ENCODE results near the gene OR6C75.
"Not testable (repeated sequence)": the region's sequence is repeated elsewhere in the genome, so short reads cannot be mapped to it uniquely, and the experiment has no call there.

The OR6C75 gene

DNA sequence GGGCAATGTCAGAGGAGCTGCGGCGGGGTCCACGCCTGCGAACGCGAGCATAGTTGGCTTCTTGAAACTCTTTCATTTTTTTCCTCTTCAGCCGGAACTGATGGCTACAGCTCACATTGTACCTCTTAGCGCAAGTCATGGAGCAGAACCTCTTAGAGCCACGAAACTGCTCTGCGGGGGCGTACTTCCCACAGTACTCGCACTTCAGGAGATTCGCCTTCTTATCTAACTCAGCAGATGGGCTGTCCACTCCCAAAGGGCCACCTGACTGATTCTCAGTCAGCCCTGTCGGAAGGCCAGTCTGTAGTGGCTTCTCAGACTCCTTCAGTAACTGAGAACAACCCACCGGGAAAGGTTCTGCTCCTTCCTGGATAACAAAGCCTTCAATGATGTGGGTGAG, 49.4 kb downstream of the OR6C75 start:
- H3K36me3 Mint-ChIP-seq; ATAC-seq (replicated peaks); DNase-seq; H3K27ac Mint-ChIP-seq; H3K9me3 Mint-ChIP-seq; H3K4me1 Mint-ChIP-seq; H3K4me3 Mint-ChIP-seq: not testable (repeated sequence)
- H3K27me3 Mint-ChIP-seq, result peaks cover 15 to 30% of the 10 kb centered on the region in 2 donors

DNA sequence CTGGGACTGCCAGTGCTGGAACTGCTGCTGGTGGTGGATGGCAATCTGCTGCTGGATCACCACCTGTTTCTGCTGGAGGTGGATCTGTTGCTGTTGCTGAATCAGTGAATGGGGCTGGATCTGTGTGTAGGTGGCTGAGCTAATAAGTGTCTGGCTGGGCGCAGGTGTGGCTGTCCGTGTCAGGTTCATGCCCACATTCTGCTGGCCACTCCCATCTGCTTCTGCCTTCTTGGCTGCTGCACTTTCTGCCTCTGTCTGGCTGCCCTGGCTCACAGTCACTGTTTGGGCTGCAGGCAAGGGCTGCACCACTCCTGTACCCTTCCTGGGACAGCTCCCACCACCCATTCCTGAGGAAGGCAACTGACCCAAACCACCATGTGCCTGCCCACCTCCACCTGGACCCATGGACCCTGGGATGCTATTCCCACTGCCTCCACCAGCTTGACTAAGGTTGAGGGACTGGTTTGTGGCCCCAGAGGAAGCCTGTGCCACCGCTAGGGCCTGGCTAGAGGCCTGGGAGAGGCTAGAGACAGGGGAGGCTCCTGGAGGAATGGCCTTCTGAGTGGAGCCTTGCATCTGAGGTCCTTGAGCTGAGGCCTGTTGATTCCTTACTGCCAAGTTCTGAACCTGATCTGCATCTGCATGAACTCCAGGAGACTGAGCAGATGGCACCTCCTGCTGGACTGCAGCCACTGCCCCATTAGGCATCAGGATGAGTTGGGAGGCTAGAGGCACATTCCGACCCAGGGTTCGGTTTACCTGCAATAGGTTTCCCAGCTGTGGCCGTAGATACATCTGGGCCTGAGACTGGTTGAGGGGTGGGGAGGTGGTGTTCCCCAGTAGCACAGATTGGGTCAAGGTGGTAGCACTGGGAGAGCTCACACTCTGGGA, 51.0 kb downstream of the OR6C75 start:
- H3K27ac Mint-ChIP-seq, result not testable (repeated sequence)

DNA sequence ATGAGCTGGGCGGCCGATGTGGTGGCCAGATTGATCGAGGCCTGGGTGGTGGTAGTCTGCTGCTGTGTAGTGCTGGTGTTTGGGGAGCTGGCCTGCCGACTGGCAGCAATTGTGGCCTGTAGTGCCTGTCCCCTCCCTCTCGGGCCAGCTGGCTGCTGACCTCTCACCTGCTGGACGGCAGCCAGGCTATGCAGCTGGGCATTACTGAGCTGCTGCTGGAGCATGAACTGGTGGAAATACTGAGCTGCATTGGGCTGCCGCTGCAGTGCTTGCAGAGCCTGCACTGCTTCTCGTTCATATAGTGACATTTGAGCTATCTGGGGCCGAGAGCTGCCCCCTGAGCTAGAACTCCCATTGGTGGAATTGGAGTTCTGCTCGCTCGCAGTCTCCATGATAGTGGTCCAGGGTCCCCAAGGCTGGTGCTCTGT, 51.6 kb downstream of the OR6C75 start:
- H3K4me3 Mint-ChIP-seq, DNase-seq, H3K9me3 Mint-ChIP-seq, H3K27ac Mint-ChIP-seq, H3K36me3 Mint-ChIP-seq, H3K4me1 Mint-ChIP-seq: not testable (repeated sequence)
- H3K27me3 Mint-ChIP-seq, result peaks cover 27 to 48% of the 10 kb centered on the region in 2 donors
- ATAC-seq (replicated peaks), result peak in 1 of 2 donors; percentile 7

More for the DNA sequence above, 51.0 kb downstream of the OR6C75 start:
- ATAC-seq (replicated peaks); H3K4me1 Mint-ChIP-seq; DNase-seq; H3K9me3 Mint-ChIP-seq; H3K36me3 Mint-ChIP-seq: not testable (repeated sequence)
- Mint-ChIP-seq H3K27me3 (peaks cover 20 to 41% of the 10 kb centered on the region in 2 donors), H3K4me3 (peak overlapping the region in 1 of 2 donors; percentile 29)

DNA sequence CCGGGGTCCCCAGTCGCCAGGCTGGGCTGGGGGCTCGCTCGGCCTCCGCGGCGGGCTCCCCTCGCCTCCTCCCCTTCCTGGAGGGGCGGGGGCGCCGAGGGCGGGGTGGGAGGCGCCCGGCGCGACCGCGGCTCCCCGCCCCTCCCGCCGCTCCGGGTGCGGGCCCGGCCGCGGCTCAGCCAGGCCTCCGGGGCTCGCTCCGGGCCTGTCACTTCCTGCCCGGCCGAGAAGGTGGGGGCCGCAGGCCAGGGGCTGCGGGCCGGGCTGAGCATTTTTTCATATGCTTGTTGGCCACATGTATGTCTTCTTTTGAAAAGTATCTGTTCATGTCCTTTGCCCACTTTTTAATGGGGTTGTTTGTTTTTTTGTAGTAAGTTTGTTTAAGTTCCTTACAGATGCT, 52.1 kb downstream of the OR6C75 start:
- H3K4me3 Mint-ChIP-seq, result peak overlapping the region; percentile 29 to 48
- peaks cover 32 to 49% of the 10 kb centered on the region in 2 donors for H3K27me3 Mint-ChIP-seq
- not testable (repeated sequence) for H3K27ac Mint-ChIP-seq, DNase-seq, H3K4me1 Mint-ChIP-seq, H3K36me3 Mint-ChIP-seq, H3K9me3 Mint-ChIP-seq
- ATAC-seq (replicated peaks), result peak; percentile 81

DNA sequence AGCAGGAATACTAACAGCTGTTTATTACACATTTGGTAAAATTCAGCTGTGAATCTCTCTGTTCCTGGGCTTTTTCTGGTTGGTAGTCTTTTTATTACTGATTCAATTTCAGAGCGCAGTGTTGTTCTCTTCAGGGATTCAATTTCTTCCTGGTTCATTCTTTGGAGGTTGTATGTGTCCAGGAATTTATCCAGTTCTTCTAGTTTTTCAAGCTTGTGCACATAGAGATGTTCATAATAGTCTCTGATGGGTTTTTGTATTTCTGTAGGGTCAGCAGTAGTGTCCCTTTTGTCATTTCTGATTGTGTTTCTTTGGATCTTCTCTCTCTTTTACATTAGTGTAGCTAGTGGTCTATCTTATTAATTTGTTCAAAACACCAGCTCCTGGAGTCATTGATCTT, 54.2 kb downstream of the OR6C75 start:
- ATAC-seq (replicated peaks) (no peak), DNase-seq (no peak)
- Mint-ChIP-seq H3K4me1 (peaks cover 5 to 7% of the 10 kb centered on the region in 2 donors), H3K36me3 (no peaks in the 10 kb centered on the region), H3K27ac (no peak overlapping the region), H3K4me3 (no peak overlapping the region), H3K9me3 (peaks cover 0 to 3% of the 10 kb centered on the region in 2 donors), H3K27me3 (peaks cover 33 to 54% of the 10 kb centered on the region in 2 donors)

All from stimulated activated naive B cell treated with anti-CD40 and anti-IgM and Interleukin-4, amounts not matched to agents 10 μg/mL and 1 μg/mL and 100 μg/mL, for 72 hours (primary cell).